HG03571 (cell line): ENCODE measurements around the gene SMARCB1.

Source experiments
- ATAC-seq: cut with Tn5 transposase; IDR thresholded peaks from one replicate; pipeline ENCODE4 v1.9.1; 2021; ENCODE audit not compliant: unreplicated experiment

The SMARCB1 gene

DNA sequence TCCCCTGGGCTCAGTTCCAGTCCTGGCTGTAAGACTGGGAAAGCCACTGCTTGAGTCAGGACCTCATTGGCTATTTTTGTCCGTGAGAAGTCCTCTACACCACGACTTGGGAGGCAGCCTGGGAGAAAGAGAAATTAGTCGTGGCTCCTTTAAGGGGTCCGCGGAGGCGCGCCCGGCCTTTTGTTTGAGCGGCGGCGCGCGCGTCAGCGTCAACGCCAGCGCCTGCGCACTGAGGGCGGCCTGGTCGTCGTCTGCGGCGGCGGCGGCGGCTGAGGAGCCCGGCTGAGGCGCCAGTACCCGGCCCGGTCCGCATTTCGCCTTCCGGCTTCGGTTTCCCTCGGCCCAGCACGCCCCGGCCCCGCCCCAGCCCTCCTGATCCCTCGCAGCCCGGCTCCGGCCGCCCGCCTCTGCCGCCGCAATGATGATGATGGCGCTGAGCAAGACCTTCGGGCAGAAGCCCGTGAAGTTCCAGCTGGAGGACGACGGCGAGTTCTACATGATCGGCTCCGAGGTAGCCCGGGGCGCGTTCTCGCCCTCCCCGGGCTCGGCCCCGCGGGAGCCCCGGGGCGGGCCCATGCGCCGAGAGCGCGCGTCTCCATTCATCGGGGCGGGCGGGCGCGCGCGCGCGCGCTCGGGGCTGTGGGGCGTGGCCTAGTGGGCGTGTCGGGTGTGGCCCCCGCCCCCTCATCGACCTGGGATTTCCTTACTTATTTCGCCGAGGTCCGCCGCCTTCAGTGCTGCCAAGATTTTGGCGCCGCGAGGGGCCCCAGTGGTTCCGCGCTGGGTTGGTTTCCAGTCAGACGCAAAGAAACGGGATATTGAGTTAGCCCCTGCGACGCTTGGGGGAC lies at the start of gene SMARCB1:
TSS of gene SMARCB1 (plus strand) at position 215 of the 848 bp plus-strand sequence. CDS start at position 419, 204 bp downstream.
- peak; percentile 67 for ATAC-seq

DNA sequence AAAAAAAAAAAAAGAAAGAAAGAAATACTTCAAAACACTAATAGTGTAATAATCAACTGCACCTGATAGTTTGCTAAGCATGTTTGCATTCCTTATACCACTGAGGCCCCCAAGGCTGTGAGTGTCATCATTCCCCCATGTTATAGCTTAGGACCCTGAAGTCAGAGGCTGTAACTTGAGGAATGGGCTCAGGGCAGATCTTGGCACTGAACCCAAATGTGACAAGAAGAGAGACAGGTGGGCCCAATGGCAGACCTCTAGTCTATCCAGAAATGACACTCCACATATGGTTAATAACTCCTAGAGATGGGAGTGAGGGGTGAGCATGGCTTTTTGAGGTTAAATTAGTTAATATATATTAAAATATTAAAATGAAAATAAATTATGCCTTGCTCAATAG lies 49.1 kb upstream of the SMARCB1 start:
- ATAC-seq = no peak

DNA sequence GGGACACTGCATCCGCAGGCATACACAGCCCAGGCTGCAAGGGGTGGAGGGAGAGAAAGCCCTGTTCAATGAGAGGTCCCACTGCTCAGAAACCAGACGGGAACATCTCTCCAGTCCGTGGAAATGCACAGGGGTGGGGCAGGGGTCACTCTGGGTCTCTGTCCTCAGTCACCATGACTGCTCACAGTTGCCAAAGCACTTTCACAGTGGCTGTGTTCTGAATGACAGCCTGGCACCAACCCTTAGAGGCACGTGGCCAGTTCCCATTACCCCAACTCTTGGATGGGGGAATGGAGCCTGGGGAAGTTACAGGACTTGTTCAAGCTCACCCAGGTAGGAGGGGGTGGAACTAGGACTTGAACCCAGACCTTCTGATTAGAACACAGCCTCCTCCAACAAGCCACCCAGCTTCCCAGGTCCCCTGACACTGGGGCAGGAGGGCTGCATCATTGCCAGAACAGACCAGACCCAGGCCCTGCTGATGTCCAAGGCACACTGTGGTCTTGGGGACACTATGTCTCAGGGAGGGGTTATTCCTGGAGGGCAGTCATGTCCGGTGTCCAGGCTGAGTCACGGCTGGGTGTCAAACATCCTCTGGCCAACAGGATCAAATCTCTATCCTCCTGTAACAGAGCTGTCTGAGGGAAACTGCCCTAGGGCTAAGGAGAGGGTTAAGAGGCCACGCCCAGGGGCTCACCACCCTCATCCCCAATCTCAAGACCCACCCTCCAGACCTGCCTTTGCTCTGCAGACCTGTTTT lies 44.1 kb upstream of the SMARCB1 start:
- ATAC-seq = no peak

DNA sequence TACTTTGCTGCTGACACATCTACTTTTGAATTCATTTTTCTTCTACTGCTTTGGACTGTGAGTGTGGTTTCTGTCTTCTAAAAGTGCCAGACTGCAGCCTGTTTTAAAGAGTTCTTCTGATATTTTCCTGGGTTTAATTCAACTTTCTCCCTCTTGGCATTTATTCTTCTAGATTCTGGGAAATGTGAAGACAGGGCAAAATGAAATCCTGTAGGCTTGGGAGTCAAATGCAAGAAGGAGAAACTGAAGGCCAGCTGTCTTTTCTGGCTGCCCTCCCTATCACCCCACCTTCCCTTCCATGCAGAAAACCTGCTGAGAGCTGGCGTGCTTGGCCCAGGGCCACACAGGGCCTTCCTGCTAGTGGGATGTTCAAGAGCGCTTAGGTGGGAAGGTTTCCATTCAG lies 43.5 kb upstream of the SMARCB1 start:
- no peak for ATAC-seq

DNA sequence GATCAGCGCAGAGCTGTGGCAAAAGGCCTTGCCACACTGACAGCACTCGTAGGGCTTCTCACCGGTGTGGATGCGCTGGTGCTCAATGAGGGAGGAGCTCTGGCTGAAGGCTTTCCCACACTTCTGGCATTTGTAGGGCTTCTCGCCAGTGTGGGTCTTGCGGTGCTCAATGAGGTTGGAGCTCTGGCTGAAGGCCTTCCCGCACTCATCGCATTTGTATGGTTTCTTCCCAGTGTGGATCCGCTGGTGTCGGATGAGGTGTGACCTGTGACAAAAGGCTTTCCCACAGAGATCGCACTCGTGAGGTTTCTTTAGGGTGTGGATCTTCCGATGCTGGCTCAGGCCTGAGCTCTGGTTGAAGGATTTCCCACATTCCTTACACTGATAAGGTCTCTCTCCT lies 42.8 kb upstream of the SMARCB1 start:
- ATAC-seq = no peak

DNA sequence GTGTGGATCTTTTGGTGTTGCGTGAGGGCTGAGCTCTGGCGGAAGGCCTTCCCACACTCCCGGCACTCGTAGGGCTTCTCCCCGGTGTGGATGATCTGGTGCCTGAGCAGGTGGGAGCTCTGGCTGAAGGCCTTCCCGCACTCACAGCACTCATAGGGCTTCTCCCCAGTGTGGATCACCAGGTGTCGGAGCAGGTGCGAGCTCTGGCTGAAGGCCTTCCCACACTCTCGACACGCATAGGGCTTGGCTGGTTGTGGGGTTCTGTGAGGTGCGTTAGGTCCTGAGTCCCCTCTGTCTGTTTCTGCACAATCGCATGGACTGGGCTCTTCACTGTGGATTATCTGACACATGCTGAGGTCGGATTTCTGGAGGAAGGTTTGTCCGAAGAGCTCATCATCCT lies 42.3 kb upstream of the SMARCB1 start:
- ATAC-seq = no peak

DNA sequence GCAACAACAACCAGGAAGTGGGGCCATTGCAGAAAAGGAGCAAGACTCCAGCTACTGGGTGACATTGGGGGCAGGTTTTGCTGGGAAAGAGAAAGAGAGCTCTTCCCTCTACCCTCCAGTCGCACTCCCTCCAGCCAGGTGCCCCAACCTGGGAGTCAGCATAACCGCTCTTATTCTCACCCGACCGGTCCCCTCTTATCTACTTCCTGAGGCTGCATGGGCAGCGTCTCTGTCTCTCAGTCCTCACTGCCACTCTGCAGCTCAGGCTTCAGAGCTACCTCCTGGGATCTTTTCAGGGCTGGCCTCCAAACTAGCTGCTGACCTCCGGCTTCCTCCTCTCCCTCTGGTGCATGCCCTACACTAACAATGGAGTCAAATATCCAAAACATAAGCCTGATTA lies 41.0 kb upstream of the SMARCB1 start:
- no peak for ATAC-seq

DNA sequence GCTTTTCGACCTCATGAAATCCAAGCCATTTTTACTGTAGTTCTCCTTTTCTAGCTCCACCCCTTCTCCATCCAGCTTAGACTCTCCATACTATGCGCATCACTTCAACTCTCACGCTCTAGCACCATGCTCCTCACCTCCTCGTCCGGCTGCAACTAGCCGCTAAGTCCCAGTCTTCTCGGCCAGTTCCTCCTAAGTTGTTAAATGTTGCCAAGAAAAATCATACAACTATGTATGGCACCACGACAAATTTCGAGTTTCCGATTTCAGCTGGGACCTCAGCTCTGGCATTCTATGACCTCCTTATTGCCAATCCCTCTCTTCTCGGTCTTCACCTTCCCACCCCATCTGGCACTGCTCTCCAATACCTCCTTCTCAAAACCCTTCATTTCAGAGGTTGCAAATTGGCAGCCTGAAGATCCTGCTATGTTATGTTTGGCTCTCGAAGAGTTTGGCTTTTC lies 36.9 kb upstream of the SMARCB1 start:
- ATAC-seq = no peak

DNA sequence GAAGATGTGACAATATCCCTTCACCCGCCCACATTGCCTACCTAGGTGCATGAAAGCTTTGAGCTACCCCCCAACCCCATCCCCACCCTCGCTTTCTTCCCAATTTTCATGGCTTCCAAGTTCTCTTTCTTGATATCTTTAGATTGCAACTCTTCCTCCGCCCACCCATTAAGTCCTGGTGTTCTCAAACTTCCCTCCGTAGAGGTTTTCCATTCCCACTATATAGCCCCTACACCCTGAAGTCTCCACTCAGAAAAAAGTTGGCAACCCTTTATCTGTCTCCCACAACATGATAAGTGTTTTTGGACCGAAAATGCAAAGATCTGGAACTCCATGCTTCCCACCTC lies 36.4 kb upstream of the SMARCB1 start:
- no peak for ATAC-seq

DNA sequence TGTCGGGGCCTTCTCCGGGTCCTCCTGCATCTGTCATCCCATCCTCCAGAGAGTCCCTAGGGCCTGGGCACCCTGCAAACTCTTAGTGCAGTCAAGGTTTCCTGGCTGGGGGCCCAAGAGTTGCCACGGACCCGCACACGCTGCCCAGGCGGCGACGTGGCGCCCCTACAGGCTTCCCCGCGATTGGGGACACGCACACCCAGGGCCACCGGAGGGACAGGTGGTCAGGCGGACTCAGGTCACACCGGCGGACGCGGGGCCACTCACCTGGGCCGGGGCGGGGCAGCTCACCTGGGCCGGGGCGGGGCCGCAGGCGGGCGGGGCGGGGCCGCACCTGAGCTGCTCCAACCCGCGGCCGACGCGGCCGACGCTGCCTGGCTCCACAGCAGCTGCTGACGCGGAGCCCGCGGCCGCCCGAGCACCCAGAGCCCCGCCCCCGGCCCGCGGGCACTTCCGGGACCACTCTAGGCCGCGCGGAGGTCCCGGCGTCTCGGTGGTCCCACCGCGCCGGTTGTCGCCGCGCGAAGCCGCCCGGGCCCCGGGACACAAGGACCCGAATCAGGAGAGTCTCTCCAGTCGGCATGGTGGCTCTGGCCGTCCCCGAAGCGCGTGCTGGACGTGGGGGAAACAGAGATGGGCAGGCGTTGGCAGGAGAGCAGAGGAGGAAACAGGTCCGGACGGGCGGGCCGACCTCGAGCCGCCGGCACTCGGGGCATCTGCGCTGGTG lies 35.9 kb upstream of the SMARCB1 start, which contains the start of gene ZNF70:
TSS of gene ZNF70 (minus strand) at position 399 of the 727 bp plus-strand sequence. CDS start 5,972 bp downstream, outside the sequence.
- peak; percentile 63 for ATAC-seq

DNA sequence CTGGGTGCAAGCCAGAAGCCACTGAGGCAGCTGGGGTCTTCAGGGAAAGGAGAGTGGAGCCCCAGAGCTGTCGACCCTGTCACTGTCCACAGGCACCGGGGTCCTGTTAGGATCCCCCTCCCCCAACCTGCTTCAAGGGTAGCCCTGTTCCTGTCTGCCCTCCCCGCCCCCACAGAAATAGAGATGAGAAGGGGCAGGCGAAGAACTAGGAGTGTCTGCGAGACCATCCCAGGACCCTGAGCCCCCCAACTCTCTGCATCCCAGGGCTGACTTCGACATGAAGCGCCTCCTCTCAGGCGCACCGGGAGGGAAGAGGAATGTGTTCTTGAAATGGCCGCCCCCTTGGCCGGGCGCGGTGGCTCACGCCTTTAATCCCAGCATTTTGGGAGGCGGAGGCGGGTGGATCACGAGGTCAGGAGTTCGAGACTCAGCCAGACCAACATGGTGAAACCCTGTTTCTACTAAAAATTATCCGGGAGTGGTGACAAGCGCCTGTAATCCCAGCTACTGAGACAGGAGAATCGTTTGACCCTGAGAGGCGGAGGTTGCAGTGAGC lies 35.2 kb upstream of the SMARCB1 start:
- peak; percentile 12 for ATAC-seq

DNA sequence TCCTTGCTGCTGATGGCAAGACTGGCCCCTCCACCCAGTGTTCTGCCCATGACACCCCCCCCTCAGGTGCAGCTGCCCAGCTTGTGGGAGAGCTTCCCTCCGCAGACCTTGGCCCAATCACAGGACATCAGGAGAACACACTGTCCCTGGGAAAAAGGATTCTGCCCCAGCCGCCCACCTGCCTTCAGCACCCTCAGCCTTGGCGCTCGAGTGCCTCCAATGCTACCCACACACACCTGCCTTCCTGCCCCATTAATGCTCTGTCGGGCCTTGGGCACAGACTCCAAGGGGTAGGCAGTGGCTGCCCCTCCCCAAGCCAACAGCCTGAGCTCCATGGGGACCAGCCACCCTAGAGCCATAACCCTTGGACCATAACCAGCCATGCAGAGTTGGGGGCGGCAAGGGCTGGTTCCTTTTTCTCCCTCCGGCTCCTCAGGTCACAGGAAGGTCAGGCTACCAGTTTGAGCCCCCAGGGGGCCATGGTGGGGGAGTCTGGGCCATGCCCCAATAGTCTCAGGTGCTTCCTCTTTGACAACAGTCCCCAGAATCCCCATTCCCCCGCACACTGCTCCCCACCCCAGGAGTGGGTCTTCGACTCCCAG lies 34.6 kb upstream of the SMARCB1 start:
- no peak for ATAC-seq

DNA sequence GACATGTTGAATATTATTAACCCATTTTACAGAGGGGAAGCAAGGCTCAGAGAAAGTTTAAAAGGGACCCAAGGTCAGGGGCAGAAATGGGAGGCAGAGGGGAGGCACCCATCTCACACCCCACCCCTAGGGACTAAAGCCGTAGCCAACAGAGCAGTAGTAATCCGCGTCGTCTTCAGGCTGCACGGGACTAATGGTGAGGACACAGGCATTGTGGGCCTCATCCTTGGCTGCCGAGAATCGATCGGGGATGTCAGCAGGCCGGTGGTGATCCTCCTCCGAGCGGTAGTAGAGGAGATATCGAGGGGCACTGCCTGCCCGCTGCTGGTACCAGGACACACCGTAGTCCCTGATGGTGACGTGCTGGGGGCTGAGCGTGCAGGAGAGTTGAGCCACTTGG lies 34.0 kb upstream of the SMARCB1 start:
- ATAC-seq = no peak

DNA sequence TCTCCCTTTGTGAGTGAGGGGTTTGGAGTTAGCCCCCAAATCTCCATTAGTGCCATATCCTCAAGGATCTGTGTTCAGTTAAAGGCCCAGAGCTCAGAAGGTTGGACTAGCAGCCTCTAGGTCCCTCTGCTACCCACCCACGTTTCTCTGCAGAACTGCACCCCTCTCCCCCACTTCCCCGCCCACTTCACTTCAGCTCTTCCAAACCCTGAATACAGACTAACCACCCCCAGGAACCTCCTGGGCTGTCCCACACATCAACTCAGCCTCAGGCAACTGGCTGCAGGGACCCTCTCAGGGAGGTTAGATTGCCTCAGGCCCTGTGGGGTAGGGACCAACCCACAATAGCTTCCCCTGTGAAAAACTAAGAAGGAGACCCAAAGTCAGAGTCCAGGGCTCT lies 33.4 kb upstream of the SMARCB1 start:
- no peak for ATAC-seq

DNA sequence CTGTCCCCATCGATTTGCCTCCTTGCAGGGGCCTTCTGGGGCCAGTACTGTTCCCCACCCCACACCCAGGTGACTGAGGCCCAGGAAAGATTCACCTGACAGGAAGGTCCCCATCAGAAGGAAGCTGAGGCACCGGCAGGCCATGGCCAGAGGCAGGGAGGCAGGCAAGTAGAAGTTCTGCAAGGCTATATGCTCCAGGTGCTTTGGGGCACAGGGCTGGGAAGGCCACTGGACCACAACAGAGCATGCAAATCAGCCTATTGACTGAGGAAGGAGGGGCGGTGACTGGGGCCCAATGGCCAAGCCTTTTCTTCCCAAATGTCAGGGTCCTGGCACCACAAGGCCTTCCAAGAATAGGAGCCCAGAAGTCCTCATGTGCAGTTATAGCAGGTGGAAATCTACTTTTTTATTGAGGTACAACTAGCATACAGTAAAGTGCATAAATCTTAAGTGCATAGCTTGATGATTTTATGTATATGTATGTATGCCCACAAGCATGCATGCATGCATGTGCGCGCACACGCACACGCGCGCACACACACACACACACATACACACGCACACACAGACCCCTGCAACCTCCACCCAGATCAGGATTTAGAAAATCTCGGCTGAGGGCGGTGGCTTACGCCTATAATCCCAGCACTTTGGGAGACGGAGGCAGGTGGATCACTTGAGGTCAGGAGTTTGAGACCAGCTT lies 32.4 kb upstream of the SMARCB1 start, which contains the start of gene VPREB3:
TSS of gene VPREB3 (minus strand) at position 206 of the 700 bp plus-strand sequence. CDS start at position 144, 62 bp downstream.
- ATAC-seq = no peak

DNA sequence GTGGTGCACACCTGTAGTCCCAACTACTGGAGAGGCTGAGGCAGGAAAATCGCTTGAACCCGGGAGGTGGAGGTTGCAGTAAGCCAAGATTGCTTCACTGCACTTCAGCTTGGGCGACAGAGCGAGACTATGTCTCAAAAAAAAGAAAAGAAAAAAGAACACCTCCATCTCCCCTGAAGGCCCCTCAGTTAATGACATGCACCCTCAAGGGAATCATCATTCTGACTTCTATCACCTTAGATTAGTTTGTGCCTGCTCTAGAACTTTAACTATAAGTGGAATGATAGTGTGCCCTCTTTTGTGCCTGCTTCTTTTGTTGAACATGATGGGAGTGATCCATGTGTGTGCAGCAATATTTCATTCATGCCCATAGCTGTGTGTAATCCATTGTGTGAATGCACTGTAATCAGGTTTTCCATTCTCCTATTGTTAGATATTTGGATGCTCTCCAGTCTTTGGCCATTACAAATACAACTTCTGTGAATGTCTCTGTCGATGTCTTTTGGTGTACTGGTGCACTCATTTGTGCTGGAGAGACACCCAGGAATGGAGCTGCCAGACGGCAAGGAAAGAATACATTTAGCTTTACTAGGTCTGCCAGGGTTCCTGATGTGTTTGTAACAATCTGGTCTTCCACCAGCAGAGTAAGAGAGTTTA lies 31.7 kb upstream of the SMARCB1 start:
- no peak for ATAC-seq

DNA sequence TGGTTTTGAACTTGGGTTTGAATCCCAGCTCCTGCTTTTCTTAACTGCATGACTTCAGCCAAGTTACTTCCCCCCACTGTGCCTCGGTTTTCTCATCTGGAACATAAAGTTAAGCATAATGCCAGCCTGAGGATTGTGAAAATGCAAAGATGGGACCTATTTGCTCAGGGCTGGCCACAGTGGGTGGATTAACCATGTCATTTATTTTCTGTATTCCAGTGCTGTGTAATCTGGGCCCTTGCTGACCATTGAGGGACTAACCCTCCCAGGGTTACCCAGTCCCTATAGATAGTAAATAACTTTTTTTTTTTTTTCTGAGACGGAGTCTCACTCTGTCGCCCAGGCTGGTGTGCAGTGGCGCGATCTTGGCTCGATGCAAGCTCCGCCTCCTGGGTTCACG lies 31.1 kb upstream of the SMARCB1 start:
- no peak for ATAC-seq

DNA sequence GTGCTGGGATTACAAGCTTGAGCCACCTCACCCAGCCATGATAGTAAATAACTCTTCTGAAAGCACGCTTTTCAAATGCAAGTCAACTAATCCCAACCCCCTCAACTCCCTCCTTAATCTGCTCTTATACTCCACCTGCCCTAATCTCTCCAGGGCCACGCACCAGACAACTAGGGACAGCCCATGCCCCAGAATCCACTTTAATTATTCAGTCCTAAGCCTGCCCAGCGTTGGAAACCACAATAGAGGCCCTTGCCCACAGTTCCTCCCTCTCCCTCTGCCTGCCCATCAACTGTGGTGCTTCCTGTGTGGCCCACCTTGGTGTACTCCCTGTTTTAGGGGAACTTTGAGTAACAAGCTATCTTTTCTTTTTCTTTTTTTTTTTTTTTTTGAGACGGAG lies 29.9 kb upstream of the SMARCB1 start:
- ATAC-seq = no peak

DNA sequence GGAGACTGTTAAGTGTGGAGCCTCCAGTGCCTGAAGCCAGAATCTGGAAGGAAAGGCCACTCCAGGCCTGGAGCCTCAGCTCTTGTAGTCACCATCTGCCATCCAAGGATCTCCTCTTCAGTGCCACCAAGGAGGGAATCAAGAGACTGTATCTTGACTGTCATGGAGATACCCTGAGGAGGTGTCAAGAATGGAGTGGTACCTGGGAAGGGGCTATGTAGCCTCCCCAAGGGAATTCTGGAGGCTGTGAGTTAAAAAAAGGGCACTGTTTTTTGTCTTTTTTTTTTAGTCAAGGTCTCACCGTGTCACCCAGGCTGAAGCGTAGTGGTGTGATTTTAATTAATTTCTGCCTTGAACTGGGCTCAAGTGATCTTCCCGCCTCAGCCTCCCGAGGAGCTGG lies 27.2 kb upstream of the SMARCB1 start:
- ATAC-seq = no peak
